ENCODE measurements around the gene CNBD2. TPM values are rescaled to one million over a fixed set of nuclear protein-coding genes. Genes with fewer than 3 reads are reported as not detected.
"Not testable (repeated sequence)": the region's sequence is repeated elsewhere in the genome, so short reads cannot be mapped to it uniquely, and the experiment has no call there.

CNBD2 gene
- total RNA-seq, result 1 to 10 TPM; 2.9 to 3.5 TPM

GRCh38 chr20:35967979-35968640, at the start of gene CNBD2:
TSS of gene CNBD2 (plus strand) at chr20:35968590. CDS start at chr20:35968763, 173 bp downstream.
- CTCF ChIA-PET, result interaction anchor here (0.7 to 3.2 kb wide), 7 partner anchors 11 to 475 kb away, joined by 3 to 14 read pairs (median 3); partner anchors contain the start of gene SCAND1
- H3K36me3 Mint-ChIP-seq (ENCODE audit: low read depth), result no peaks in the 10 kb centered on the region
- no peak within 1 kb of the TSS for H3K27ac Mint-ChIP-seq

GRCh38 chr20:35920523-35920922, 47.9 kb upstream of the CNBD2 start:
- intact Hi-C loops (cut with DNase I, micrococcal nuclease), result no loop called here
- DNase-seq, result no peak
- ChIA-PET CTCF (interaction anchor here (0.5 to 0.6 kb wide), 2 partner anchors 479 to 573 kb away, joined by 3 to 5 read pairs; no protein-coding TSS in a partner anchor), POLR2A (no interaction called here)
- no peak overlapping the region for H3K27ac Mint-ChIP-seq
- ATAC-seq, result no peak
- H3K4me1 Mint-ChIP-seq, result no peaks in the 10 kb centered on the region
- no peak overlapping the region for H3K4me3 Mint-ChIP-seq
- peaks cover 22% of the 10 kb centered on the region for H3K36me3 Mint-ChIP-seq (ENCODE audit: low read depth)
- H3K27me3 Mint-ChIP-seq, result no peaks in the 10 kb centered on the region
- no peaks in the 10 kb centered on the region for H3K9me3 Mint-ChIP-seq (ENCODE audit: low read depth)

More at GRCh38 chr20:35967979-35968640, at the start of gene CNBD2:
- no peak for DNase-seq
- no peaks in the 10 kb centered on the region for H3K27me3 Mint-ChIP-seq
- POLR2A ChIA-PET, result no interaction called here
- no peak within 1 kb of the TSS for H3K4me3 Mint-ChIP-seq
- peaks cover 3% of the 10 kb centered on the region for H3K4me1 Mint-ChIP-seq
- intact Hi-C loops (cut with DNase I, micrococcal nuclease), result no loop called here
- no peaks in the 10 kb centered on the region for H3K9me3 Mint-ChIP-seq (ENCODE audit: low read depth)
- no peak for ATAC-seq

- no peak for DNase-seq
- H3K4me1 Mint-ChIP-seq, result peaks cover 7% of the 10 kb centered on the region
- H3K27me3 Mint-ChIP-seq, result no peaks in the 10 kb centered on the region
- H3K36me3 Mint-ChIP-seq (ENCODE audit: low read depth), result peaks cover 34% of the 10 kb centered on the region
- intact Hi-C loops (cut with DNase I, micrococcal nuclease), result no loop called here
- ATAC-seq, result no peak
- no peak overlapping the region for H3K27ac Mint-ChIP-seq
- H3K9me3 Mint-ChIP-seq (ENCODE audit: low read depth), result no peaks in the 10 kb centered on the region
- H3K4me3 Mint-ChIP-seq, result no peak overlapping the region
- POLR2A ChIA-PET, result no interaction called here
- CTCF ChIA-PET, result interaction anchor here (0.6 kb wide), 1 partner anchor 36 kb away, joined by 3 read pairs; no protein-coding TSS in a partner anchor
Observed at GRCh38 chr20:35929301-35929700, 39.1 kb upstream of the CNBD2 start.

- intact Hi-C loops (cut with DNase I, micrococcal nuclease), result no loop called here
- Mint-ChIP-seq H3K27ac (no peak overlapping the region), H3K4me3 (no peak overlapping the region), H3K9me3 (ENCODE audit: low read depth) (no peaks in the 10 kb centered on the region), H3K4me1 (peaks cover 7% of the 10 kb centered on the region), H3K27me3 (no peaks in the 10 kb centered on the region), H3K36me3 (ENCODE audit: low read depth) (peaks cover 30% of the 10 kb centered on the region)
- POLR2A ChIA-PET, result no interaction called here
- ATAC-seq (no peak), DNase-seq (no peak)
- CTCF ChIA-PET, result interaction anchor here (0.7 kb wide), 1 partner anchor 118 kb away, joined by 3 read pairs; no protein-coding TSS in a partner anchor
Observed at GRCh38 chr20:35934050-35934449, 34.3 kb upstream of the CNBD2 start.

- DNase-seq (no peak), ATAC-seq (no peak)
- Mint-ChIP-seq H3K27me3 (no peaks in the 10 kb centered on the region), H3K27ac (no peak overlapping the region), H3K4me1 (no peaks in the 10 kb centered on the region), H3K36me3 (ENCODE audit: low read depth) (peaks cover 19% of the 10 kb centered on the region), H3K9me3 (ENCODE audit: low read depth) (no peaks in the 10 kb centered on the region), H3K4me3 (no peak overlapping the region)
- ChIA-PET CTCF (interaction anchor here (1.7 kb wide), 1 partner anchor 14 kb away, joined by 6 read pairs; the partner anchor contains the start of gene SCAND1), POLR2A (no interaction called here)
- intact Hi-C loops (cut with DNase I, micrococcal nuclease), result no loop called here
Observed at GRCh38 chr20:35939264-35939663, 29.1 kb upstream of the CNBD2 start.

GRCh38 chr20:35941620-35942019, 26.8 kb upstream of the CNBD2 start:
- CTCF ChIA-PET, result interaction anchor here (1.7 kb wide), 1 partner anchor 10 kb away, joined by 3 read pairs; no protein-coding TSS in a partner anchor
- ATAC-seq (no peak), DNase-seq (no peak)
- Mint-ChIP-seq H3K4me3 (no peak overlapping the region), H3K36me3 (ENCODE audit: low read depth) (peaks cover 18% of the 10 kb centered on the region), H3K4me1 (no peaks in the 10 kb centered on the region), H3K27me3 (no peaks in the 10 kb centered on the region), H3K9me3 (ENCODE audit: low read depth) (no peaks in the 10 kb centered on the region), H3K27ac (no peak overlapping the region)
- intact Hi-C loops (cut with DNase I, micrococcal nuclease), result no loop called here
- POLR2A ChIA-PET, result no interaction called here

GRCh38 chr20:35942243-35942642, 26.1 kb upstream of the CNBD2 start:
- no peak overlapping the region for H3K27ac Mint-ChIP-seq
- H3K4me3 Mint-ChIP-seq, result no peak overlapping the region
- H3K9me3 Mint-ChIP-seq (ENCODE audit: low read depth), result no peaks in the 10 kb centered on the region
- DNase-seq (no peak), ATAC-seq (no peak)
- POLR2A ChIA-PET, result interaction anchor here (0.6 kb wide), 2 partner anchors 33 to 45 kb away, joined by 3 to 4 read pairs; no protein-coding TSS in a partner anchor
- CTCF ChIA-PET, result interaction anchor here (0.6 to 2.2 kb wide), 4 partner anchors 11 to 43 kb away, joined by 3 to 10 read pairs (median 4); partner anchors contain the start of gene SCAND1
- intact Hi-C loops (cut with DNase I, micrococcal nuclease), result no loop called here
- H3K27me3 Mint-ChIP-seq, result no peaks in the 10 kb centered on the region
- H3K4me1 Mint-ChIP-seq, result peaks cover under 1% of the 10 kb centered on the region
- H3K36me3 Mint-ChIP-seq (ENCODE audit: low read depth), result peaks cover 19% of the 10 kb centered on the region

GRCh38 chr20:35947489-35947888, 20.9 kb upstream of the CNBD2 start:
- ChIA-PET CTCF (interaction anchor here (0.5 to 1.5 kb wide), 7 partner anchors 8 to 377 kb away, joined by 3 to 7 read pairs (median 3); no protein-coding TSS in a partner anchor), POLR2A (no interaction called here)
- H3K27me3 Mint-ChIP-seq, result no peaks in the 10 kb centered on the region
- H3K9me3 Mint-ChIP-seq (ENCODE audit: low read depth), result no peaks in the 10 kb centered on the region
- intact Hi-C loops (cut with DNase I, micrococcal nuclease), result no loop called here
- DNase-seq (peak; percentile 56), ATAC-seq (peak; percentile 64)
- H3K27ac Mint-ChIP-seq, result no peak overlapping the region
- H3K4me3 Mint-ChIP-seq, result no peak overlapping the region
- peaks cover 9% of the 10 kb centered on the region for H3K4me1 Mint-ChIP-seq
- peaks cover 10% of the 10 kb centered on the region for H3K36me3 Mint-ChIP-seq (ENCODE audit: low read depth)

GRCh38 chr20:35947907-35948306, 20.5 kb upstream of the CNBD2 start:
- ChIA-PET CTCF (interaction anchor here (0.5 to 1.2 kb wide), 2 partner anchors 15 to 377 kb away, joined by 3 to 7 read pairs; no protein-coding TSS in a partner anchor), POLR2A (no interaction called here)
- Mint-ChIP-seq H3K9me3 (ENCODE audit: low read depth) (no peaks in the 10 kb centered on the region), H3K27ac (no peak overlapping the region), H3K4me1 (peaks cover 13% of the 10 kb centered on the region), H3K4me3 (no peak overlapping the region), H3K36me3 (ENCODE audit: low read depth) (peaks cover 14% of the 10 kb centered on the region), H3K27me3 (no peaks in the 10 kb centered on the region)
- no peak for ATAC-seq
- no peak for DNase-seq
- intact Hi-C loops (cut with DNase I, micrococcal nuclease), result no loop called here

GRCh38 chr20:35950093-35950492, 18.3 kb upstream of the CNBD2 start:
- H3K27ac Mint-ChIP-seq, result no peak overlapping the region

GRCh38 chr20:35952080-35952479, 16.3 kb upstream of the CNBD2 start:
- DNase-seq; H3K27me3 Mint-ChIP-seq; H3K9me3 Mint-ChIP-seq (ENCODE audit: low read depth); ATAC-seq: not testable (repeated sequence)
- Mint-ChIP-seq H3K36me3 (ENCODE audit: low read depth) (peaks cover 14% of the 10 kb centered on the region), H3K4me1 (peaks cover 13% of the 10 kb centered on the region), H3K4me3 (peak overlapping the region; percentile 97), H3K27ac (peak overlapping the region; percentile 100)
- ChIA-PET POLR2A (interaction anchor here (0.6 kb wide), 1 partner anchor 227 kb away, joined by 5 read pairs; no protein-coding TSS in a partner anchor), CTCF (interaction anchor here (2.3 kb wide), 1 partner anchor 41 kb away, joined by 9 read pairs; no protein-coding TSS in a partner anchor)
- intact Hi-C loops (cut with DNase I, micrococcal nuclease), result loop anchor here (2.0 to 10.0 kb wide), 5 partner anchors 410 to 1435 kb away; partner anchors contain the start of genes DSN1 (in 1 of the 2), DYNLRB1 (in 1 of the 2), EIF6 (in 1 of the 2) and ERGIC3 (in 1 of the 2)

More at GRCh38 chr20:35950093-35950492, 18.3 kb upstream of the CNBD2 start:
- DNase-seq (no peak), ATAC-seq (no peak)
- Mint-ChIP-seq H3K27me3 (no peaks in the 10 kb centered on the region), H3K9me3 (ENCODE audit: low read depth) (no peaks in the 10 kb centered on the region), H3K36me3 (ENCODE audit: low read depth) (peaks cover 14% of the 10 kb centered on the region), H3K4me1 (peaks cover 13% of the 10 kb centered on the region), H3K4me3 (no peak overlapping the region)
- intact Hi-C loops (cut with DNase I, micrococcal nuclease), result loop anchor here (5.0 to 10.0 kb wide), 4 partner anchors 408 to 1433 kb away; partner anchors contain the start of genes DSN1 (in 1 of the 2), DYNLRB1 (in 1 of the 2), ERGIC3 (in 1 of the 2) and NDRG3 (in 1 of the 2)
- ChIA-PET POLR2A (no interaction called here), CTCF (no interaction called here)
